HEK293 (cell line): ENCODE results near the gene PKP3.

Experiments used
- FEZF1 ChIP-seq: fragments of 450-650 bp; formaldehyde crosslinking; IDR thresholded peaks from 2 replicates; pipeline ENCODE4 v1.5.1; 2016; ENCODE audit warnings: missing biosample characterization, missing genetic modification characterization
- HIC1 ChIP-seq: fragments of 450-650 bp; formaldehyde crosslinking; IDR thresholded peaks from 2 replicates; pipeline ENCODE4 v1.5.1; 2016; ENCODE audit warnings: missing biosample characterization, missing genetic modification characterization
- KLF9 ChIP-seq: fragments of 450-650 bp; formaldehyde crosslinking; IDR thresholded peaks from 2 replicates; pipeline ENCODE4 v1.5.1; 2016; ENCODE audit warnings: missing biosample characterization, missing genetic modification characterization, low read depth
- OSR2 ChIP-seq: fragments of 450-650 bp; formaldehyde crosslinking; IDR thresholded peaks from 2 replicates; pipeline ENCODE4 v1.5.1; 2016; ENCODE audit warnings: missing biosample characterization, missing genetic modification characterization
- SP3 ChIP-seq: fragments of 450-650 bp; formaldehyde crosslinking; IDR thresholded peaks from 2 replicates; pipeline ENCODE4 v1.5.1; 2016; ENCODE audit warnings: missing biosample characterization, missing genetic modification characterization
- ZBTB17 ChIP-seq: fragments of 450-650 bp; formaldehyde crosslinking; IDR thresholded peaks from 2 replicates; pipeline ENCODE4 v1.5.1; 2016; ENCODE audit warnings: missing biosample characterization, missing genetic modification characterization
- ZBTB20 ChIP-seq: fragments of 450-650 bp; formaldehyde crosslinking; IDR thresholded peaks from 2 replicates; pipeline ENCODE4 v1.5.1; 2016; ENCODE audit warnings: missing biosample characterization, missing genetic modification characterization
- ZBTB7A ChIP-seq: fragments of 450-650 bp; formaldehyde crosslinking; IDR thresholded peaks from 2 replicates; pipeline ENCODE4 v1.5.1; 2016; ENCODE audit warnings: low read depth, missing biosample characterization, missing genetic modification characterization
- ZBTB8A ChIP-seq: fragments of 450-650 bp; formaldehyde crosslinking; IDR thresholded peaks from 2 replicates; pipeline ENCODE4 v1.5.1; 2016; ENCODE audit warnings: missing biosample characterization, missing genetic modification characterization
- ZNF184 ChIP-seq: fragments of 450-650 bp; IDR thresholded peaks from 2 replicates; pipeline ENCODE4 v1.5.1; 2018; ENCODE audit warnings: missing biosample characterization, mild to moderate bottlenecking, missing genetic modification characterization
- ZNF239 ChIP-seq: fragments of 450-650 bp; formaldehyde crosslinking; IDR thresholded peaks from 2 replicates; pipeline ENCODE4 v1.5.1; 2016; ENCODE audit warnings: missing biosample characterization, missing genetic modification characterization
- ZNF302 ChIP-seq: fragments of 450-650 bp; formaldehyde crosslinking; IDR thresholded peaks from 2 replicates; pipeline ENCODE4 v1.5.1; 2016; ENCODE audit warnings: missing biosample characterization, missing genetic modification characterization, low read depth
- ZNF354C ChIP-seq: fragments of 450-650 bp; formaldehyde crosslinking; IDR thresholded peaks from 2 replicates; pipeline ENCODE4 v1.5.1; 2016; ENCODE audit warnings: missing biosample characterization, missing genetic modification characterization, low read depth, borderline replicate concordance
- ZNF398 ChIP-seq: fragments of 450-650 bp; formaldehyde crosslinking; IDR thresholded peaks from 2 replicates; pipeline ENCODE4 v1.5.1; 2017; ENCODE audit warnings: missing biosample characterization, missing genetic modification characterization
- ZNF600 ChIP-seq: fragments of 450-650 bp; formaldehyde crosslinking; IDR thresholded peaks from 2 replicates; pipeline ENCODE4 v1.5.1; 2016; ENCODE audit warnings: missing biosample characterization, missing genetic modification characterization
- ZNF76 ChIP-seq: fragments of 450-650 bp; formaldehyde crosslinking; IDR thresholded peaks from 2 replicates; pipeline ENCODE4; 2016; ENCODE audit warnings: low read depth, missing biosample characterization, missing genetic modification characterization, borderline replicate concordance
- ZNF837 ChIP-seq: fragments of 450-650 bp; formaldehyde crosslinking; IDR thresholded peaks from 2 replicates; pipeline ENCODE4 v1.5.1; 2016; ENCODE audit warnings: missing biosample characterization, missing genetic modification characterization
- ZXDB ChIP-seq: fragments of 450-650 bp; formaldehyde crosslinking; IDR thresholded peaks from 2 replicates; pipeline ENCODE4 v1.5.1; 2016; ENCODE audit warnings: missing biosample characterization, missing genetic modification characterization
- TF ChIP-seq, protein P1 (sequence below): fragments of 450-650 bp; formaldehyde crosslinking; IDR thresholded peaks from 2 replicates; pipeline ENCODE4 v1.5.1; 2017; ENCODE audit warnings: missing biosample characterization, missing genetic modification characterization
- TF ChIP-seq, protein P2 (sequence below): fragments of 450-650 bp; formaldehyde crosslinking; IDR thresholded peaks from 2 replicates; pipeline ENCODE4 v1.5.1; 2016; ENCODE audit warnings: missing biosample characterization, missing genetic modification characterization
- TF ChIP-seq, protein P3 (sequence below): fragments of 450-650 bp; formaldehyde crosslinking; IDR thresholded peaks from 2 replicates; pipeline ENCODE4 v1.5.1; 2016; ENCODE audit warnings: missing biosample characterization, missing genetic modification characterization

Gene PKP3

DNA sequence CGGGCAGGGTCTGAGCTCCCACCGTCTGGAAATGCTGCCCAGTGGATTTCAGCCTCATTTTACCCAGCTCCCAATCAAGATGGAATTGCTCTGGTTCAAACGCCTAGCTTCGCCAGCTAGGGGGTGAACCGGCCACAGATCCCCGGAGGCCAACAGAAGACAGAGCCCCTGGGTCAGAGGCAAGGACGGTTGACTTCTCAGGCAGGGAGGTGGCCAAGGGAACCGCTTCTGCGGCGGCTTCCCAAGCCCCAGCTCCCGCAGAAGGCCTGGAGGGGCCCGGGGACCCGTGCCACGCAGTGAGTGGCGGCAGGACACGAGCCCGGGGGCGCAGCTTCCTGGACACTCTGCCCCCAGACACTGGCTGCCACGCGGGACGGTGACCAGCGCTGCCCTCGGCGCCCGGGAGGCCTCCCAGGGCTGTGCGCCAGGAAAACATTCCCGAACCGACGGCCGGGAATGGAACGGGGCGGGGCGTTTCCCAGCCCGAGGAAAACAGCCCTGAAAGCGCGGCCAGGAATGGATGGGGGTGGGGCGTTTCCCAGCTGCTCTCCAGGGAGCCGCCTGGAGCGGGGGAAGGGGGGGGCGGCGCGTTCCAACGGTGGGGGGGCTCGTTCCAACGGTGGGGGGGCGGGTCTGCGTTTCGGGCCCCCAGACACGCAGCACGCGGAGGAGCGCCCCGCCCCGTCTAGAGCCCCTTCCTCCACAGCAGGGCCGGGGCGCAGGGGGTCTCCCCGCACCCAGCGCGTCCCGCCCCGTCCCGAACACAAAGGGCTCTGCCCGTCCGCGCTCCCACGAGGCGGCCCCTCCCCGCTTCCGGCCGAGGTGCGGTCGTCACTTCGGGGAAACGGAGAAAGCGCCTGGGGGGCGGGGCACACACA is 38.2 kb upstream of the PKP3 start (continued):
- TF ChIP-seq ZBTB20 (tag by site-specific recombination): peak; percentile 42; the same call in 1 of the 2 replicates
- 0 out of 2 replicates have a peak, but pooled peaks have one; percentile 37 for TF ChIP-seq ZXDB (tag by site-specific recombination)
- TF ChIP-seq ZNF398 (tag by site-specific recombination): peak; percentile 67
- TF ChIP-seq, protein P1, sequence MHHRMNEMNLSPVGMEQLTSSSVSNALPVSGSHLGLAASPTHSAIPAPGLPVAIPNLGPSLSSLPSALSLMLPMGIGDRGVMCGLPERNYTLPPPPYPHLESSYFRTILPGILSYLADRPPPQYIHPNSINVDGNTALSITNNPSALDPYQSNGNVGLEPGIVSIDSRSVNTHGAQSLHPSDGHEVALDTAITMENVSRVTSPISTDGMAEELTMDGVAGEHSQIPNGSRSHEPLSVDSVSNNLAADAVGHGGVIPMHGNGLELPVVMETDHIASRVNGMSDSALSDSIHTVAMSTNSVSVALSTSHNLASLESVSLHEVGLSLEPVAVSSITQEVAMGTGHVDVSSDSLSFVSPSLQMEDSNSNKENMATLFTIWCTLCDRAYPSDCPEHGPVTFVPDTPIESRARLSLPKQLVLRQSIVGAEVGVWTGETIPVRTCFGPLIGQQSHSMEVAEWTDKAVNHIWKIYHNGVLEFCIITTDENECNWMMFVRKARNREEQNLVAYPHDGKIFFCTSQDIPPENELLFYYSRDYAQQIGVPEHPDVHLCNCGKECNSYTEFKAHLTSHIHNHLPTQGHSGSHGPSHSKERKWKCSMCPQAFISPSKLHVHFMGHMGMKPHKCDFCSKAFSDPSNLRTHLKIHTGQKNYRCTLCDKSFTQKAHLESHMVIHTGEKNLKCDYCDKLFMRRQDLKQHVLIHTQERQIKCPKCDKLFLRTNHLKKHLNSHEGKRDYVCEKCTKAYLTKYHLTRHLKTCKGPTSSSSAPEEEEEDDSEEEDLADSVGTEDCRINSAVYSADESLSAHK (tag by site-specific recombination): no peak
- TF ChIP-seq ZNF354C (tag by site-specific recombination): no peak
- TF ChIP-seq OSR2 (tag by site-specific recombination): peak; percentile 61
- TF ChIP-seq ZBTB8A: peak; percentile 60; the same call in 1 of the 2 replicates
- TF ChIP-seq, protein P2, sequence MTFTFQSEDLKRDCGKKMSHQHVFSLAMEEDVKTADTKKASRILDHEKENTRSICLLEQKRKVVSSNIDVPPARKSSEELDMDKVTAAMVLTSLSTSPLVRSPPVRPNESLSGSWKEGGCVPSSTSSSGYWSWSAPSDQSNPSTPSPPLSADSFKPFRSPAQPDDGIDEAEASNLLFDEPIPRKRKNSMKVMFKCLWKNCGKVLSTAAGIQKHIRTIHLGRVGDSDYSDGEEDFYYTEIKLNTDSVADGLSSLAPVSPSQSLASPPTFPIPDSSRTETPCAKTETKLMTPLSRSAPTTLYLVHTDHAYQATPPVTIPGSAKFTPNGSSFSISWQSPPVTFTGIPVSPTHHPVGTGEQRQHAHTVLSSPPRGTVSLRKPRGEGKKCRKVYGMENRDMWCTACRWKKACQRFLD (tag by site-specific recombination): no peak
- peak; percentile 98 for TF ChIP-seq ZNF600
- no peak for TF ChIP-seq ZNF837 (tag by site-specific recombination)
- TF ChIP-seq ZNF76: 0 out of 2 replicates have a peak, but pooled peaks have one; percentile 33
- TF ChIP-seq ZBTB7A: peak; percentile 58; the same call in 1 of the 2 replicates
- TF ChIP-seq HIC1 (tag by site-specific recombination): peak; percentile 86
- no peak for TF ChIP-seq ZNF239
- peak; percentile 40 for TF ChIP-seq SP3 (tag by site-specific recombination)
- TF ChIP-seq, protein P3, sequence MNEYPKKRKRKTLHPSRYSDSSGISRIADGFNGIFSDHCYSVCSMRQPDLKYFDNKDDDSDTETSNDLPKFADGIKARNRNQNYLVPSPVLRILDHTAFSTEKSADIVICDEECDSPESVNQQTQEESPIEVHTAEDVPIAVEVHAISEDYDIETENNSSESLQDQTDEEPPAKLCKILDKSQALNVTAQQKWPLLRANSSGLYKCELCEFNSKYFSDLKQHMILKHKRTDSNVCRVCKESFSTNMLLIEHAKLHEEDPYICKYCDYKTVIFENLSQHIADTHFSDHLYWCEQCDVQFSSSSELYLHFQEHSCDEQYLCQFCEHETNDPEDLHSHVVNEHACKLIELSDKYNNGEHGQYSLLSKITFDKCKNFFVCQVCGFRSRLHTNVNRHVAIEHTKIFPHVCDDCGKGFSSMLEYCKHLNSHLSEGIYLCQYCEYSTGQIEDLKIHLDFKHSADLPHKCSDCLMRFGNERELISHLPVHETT (tag by site-specific recombination): no peak
- TF ChIP-seq KLF9: peak; percentile 69
- TF ChIP-seq ZNF184 (tag by site-specific recombination): no peak
- TF ChIP-seq FEZF1 (tag by site-specific recombination): no peak
- TF ChIP-seq ZBTB17: peak; percentile 29; the same call in 1 of the 2 replicates
- TF ChIP-seq ZNF302 (tag by site-specific recombination): no peak
